Parathyroid adenoma (tissue), 2 donors: ENCODE measurements around the gene ADA.

Source experiments
- H2AFZ ChIP-seq: fragments of 300-600 bp; sonication (generic); one replicate; pipeline ENCODE4 v1.7.0; 2017; ENCODE audit warnings: antibody characterized with exemption, mild to moderate bottlenecking
- H3K27ac ChIP-seq: fragments of 300-600 bp; sonication (generic); one replicate; pipeline ENCODE4 v1.7.0; 2017
- H3K27me3 ChIP-seq: fragments of 300-600 bp; sonication (generic); one replicate; pipeline ENCODE4 v1.7.0; 2017; ENCODE audit warnings: low read length; ENCODE audit not compliant: control insufficient read depth, insufficient read depth
- H3K36me3 ChIP-seq: fragments of 300-600 bp; sonication (generic); one replicate; pipeline ENCODE4 v1.7.0; 2017; ENCODE audit warnings: low read length; ENCODE audit not compliant: control insufficient read depth, insufficient read depth
- H3K4me1 ChIP-seq: fragments of 300-600 bp; sonication (generic); one replicate; pipeline ENCODE4 v1.7.0; 2017; ENCODE audit warnings: control low read depth
- H3K4me2 ChIP-seq: fragments of 300-600 bp; sonication (generic); one replicate; pipeline ENCODE4 v1.7.0; 2017; ENCODE audit warnings: low read length
- H3K4me3 ChIP-seq: fragments of 300-600 bp; sonication (generic); one replicate; pipeline ENCODE4 v1.7.0; 2017; ENCODE audit warnings: low read depth, low read length
- H3K79me2 ChIP-seq: fragments of 300-600 bp; sonication (generic); one replicate; pipeline ENCODE4 v1.7.0; 2017; ENCODE audit warnings: control low read depth
- H3K9ac ChIP-seq: fragments of 300-600 bp; sonication (generic); one replicate; pipeline ENCODE4 v1.7.0; 2017; ENCODE audit warnings: mild to moderate bottlenecking
- H3K9me3 ChIP-seq: fragments of 300-600 bp; sonication (generic); one replicate; pipeline ENCODE4 v1.7.0; 2017; ENCODE audit warnings: low read length; ENCODE audit not compliant: control insufficient read depth
- TF ChIP-seq, protein P1 (sequence below): fragments of 300-600 bp; sonication (generic); IDR thresholded peaks from one replicate; pipeline ENCODE4 v1.7.0; 2017; ENCODE audit warnings: antibody characterized with exemption, mild to moderate bottlenecking
- donor health status: primary hyperparathyroidism.

ADA gene

DNA sequence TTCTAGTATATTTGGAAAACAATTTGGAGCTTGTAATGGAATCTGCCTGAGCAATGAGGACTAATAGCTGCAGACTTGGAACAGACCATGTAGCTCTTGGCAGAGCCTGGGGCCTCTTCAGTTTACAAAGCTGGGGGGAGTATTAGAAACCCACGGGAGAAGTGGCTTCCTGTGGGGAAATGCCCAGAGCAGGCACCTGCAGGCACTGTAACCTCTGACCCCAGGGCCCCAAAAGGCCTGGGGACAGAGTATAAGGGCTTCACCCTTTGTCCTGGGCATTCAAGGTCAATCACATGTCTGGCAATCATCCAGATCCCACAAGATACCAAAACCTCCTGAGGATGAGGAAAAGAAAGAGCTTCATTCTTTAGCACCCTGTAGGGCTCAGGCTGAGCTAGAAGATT, 49.7 kb downstream of the ADA start:
- peak overlapping the region; percentile 36 for H3K4me2 ChIP-seq
- TF ChIP-seq, protein P1, sequence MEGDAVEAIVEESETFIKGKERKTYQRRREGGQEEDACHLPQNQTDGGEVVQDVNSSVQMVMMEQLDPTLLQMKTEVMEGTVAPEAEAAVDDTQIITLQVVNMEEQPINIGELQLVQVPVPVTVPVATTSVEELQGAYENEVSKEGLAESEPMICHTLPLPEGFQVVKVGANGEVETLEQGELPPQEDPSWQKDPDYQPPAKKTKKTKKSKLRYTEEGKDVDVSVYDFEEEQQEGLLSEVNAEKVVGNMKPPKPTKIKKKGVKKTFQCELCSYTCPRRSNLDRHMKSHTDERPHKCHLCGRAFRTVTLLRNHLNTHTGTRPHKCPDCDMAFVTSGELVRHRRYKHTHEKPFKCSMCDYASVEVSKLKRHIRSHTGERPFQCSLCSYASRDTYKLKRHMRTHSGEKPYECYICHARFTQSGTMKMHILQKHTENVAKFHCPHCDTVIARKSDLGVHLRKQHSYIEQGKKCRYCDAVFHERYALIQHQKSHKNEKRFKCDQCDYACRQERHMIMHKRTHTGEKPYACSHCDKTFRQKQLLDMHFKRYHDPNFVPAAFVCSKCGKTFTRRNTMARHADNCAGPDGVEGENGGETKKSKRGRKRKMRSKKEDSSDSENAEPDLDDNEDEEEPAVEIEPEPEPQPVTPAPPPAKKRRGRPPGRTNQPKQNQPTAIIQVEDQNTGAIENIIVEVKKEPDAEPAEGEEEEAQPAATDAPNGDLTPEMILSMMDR: no peak
- no peaks in the 10 kb centered on the region for H3K9me3 ChIP-seq
- peak overlapping the region; percentile 70 for H3K27ac ChIP-seq
- peaks cover 20% of the 10 kb centered on the region for H3K79me2 ChIP-seq
- H3K4me3 ChIP-seq: no peak overlapping the region
- H3K27me3 ChIP-seq: no peaks in the 10 kb centered on the region
- peaks cover 15% of the 10 kb centered on the region for H3K4me1 ChIP-seq
- no peak overlapping the region for H3K9ac ChIP-seq
- H3K36me3 ChIP-seq: no peaks in the 10 kb centered on the region
- H2AFZ ChIP-seq: peak overlapping the region; percentile 67

- TF ChIP-seq, protein P1: no peak
- H3K36me3 ChIP-seq: no peaks in the 10 kb centered on the region
- H3K4me1 ChIP-seq: peaks cover 15% of the 10 kb centered on the region
- H3K4me3 ChIP-seq: no peak overlapping the region
- H2AFZ ChIP-seq: peak overlapping the region; percentile 67
- H3K27ac ChIP-seq: peak overlapping the region; percentile 70
- no peak overlapping the region for H3K9ac ChIP-seq
- peaks cover 25% of the 10 kb centered on the region for H3K79me2 ChIP-seq
- no peak overlapping the region for H3K4me2 ChIP-seq
- no peaks in the 10 kb centered on the region for H3K27me3 ChIP-seq
- H3K9me3 ChIP-seq: no peaks in the 10 kb centered on the region
Measured at GRCh38 chr20:44601236-44601671, 50.2 kb downstream of the ADA start.

DNA sequence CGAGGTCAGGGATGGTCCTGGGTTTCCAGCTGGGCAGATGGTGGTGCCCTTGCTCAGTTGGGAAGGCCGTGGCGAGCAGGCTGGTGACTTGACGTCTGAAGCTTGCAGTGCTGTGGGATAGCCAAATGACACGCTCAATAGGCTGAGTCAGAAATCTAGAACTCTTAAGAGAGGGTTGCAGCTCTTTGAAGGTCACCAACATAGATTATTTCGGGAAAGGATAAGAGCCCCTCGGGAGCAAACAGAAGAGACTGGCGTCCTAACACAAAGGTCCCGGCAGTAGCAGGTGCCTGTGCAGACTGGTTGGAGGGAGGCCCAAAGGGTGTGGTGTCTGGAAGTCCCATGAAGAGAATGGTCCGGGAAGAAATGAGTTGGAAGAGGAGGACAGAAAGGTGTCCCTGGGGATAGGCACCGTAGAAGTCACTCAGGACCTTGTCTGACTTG, 50.7 kb downstream of the ADA start:
- TF ChIP-seq, protein P1: no peak
- Histone ChIP-seq H2AFZ (no peak overlapping the region), H3K9me3 (no peaks in the 10 kb centered on the region), H3K36me3 (no peaks in the 10 kb centered on the region), H3K4me1 (peaks cover 15% of the 10 kb centered on the region), H3K4me2 (no peak overlapping the region), H3K27ac (peak overlapping the region; percentile 70), H3K9ac (no peak overlapping the region), H3K27me3 (no peaks in the 10 kb centered on the region), H3K79me2 (peaks cover 26% of the 10 kb centered on the region), H3K4me3 (no peak overlapping the region)

DNA sequence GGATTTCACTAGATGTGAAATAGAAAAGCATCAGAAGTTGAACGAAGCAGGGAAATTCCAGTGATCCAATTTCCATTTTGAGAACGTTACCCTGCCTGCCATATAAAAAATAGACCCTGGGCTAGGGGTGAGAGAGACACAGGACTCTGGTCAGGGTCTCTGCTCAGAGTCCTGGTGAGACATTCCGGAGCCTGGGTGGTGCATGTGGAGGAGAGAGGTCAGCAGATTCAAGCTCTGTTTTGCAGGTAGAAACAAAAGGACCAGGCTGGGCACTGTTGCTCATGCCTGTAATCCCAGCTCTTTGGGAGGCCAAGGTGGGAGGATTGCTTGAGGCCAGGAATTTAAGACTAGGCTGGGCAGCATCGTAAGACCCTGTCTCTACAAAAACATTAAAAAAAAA, 51.2 kb downstream of the ADA start:
- no peaks in the 10 kb centered on the region for H3K9me3 ChIP-seq
- no peak overlapping the region for H3K4me3 ChIP-seq
- H3K4me1 ChIP-seq: peaks cover 15% of the 10 kb centered on the region
- no peaks in the 10 kb centered on the region for H3K27me3 ChIP-seq
- no peaks in the 10 kb centered on the region for H3K36me3 ChIP-seq
- no peak overlapping the region for H3K9ac ChIP-seq
- peak overlapping the region; percentile 70 for H3K27ac ChIP-seq
- H3K79me2 ChIP-seq: peaks cover 29% of the 10 kb centered on the region
- TF ChIP-seq, protein P1: no peak
- H3K4me2 ChIP-seq: no peak overlapping the region
- H2AFZ ChIP-seq: no peak overlapping the region

GRCh38 chr20:44599715-44600114, 51.8 kb downstream of the ADA start:
- Histone ChIP-seq H3K27ac (peak overlapping the region; percentile 70), H3K9ac (no peak overlapping the region), H3K4me2 (no peak overlapping the region), H3K9me3 (no peaks in the 10 kb centered on the region), H3K36me3 (no peaks in the 10 kb centered on the region), H3K79me2 (peaks cover 35% of the 10 kb centered on the region), H2AFZ (no peak overlapping the region), H3K4me3 (no peak overlapping the region), H3K4me1 (peaks cover 15% of the 10 kb centered on the region), H3K27me3 (no peaks in the 10 kb centered on the region)
- TF ChIP-seq, protein P1: no peak
